ENCODE measurements around the gene SPPL2C. TPM values are rescaled to one million over a fixed set of nuclear protein-coding genes. Genes with fewer than 3 reads are reported as not detected.

SPPL2C gene
- total RNA-seq, 1 experiment from 2014 or later, result not detected

Other genes with a start within 250 kb of the SPPL2C start
- 0.14 and 0.81 TPM in 2 replicates for gene CRHR1, start 60.6 kb upstream of the SPPL2C start, total RNA-seq (2014; rRNA removed; shearing (Covaris generic))
- gene MAPT, start 49.7 kb downstream of the SPPL2C start, total RNA-seq (2014; rRNA removed; shearing (Covaris generic)), result 0.85 and 3.1 TPM in 2 replicates
- not detected in 2 replicates for gene STH, start 154.4 kb downstream of the SPPL2C start, total RNA-seq (2014; rRNA removed; shearing (Covaris generic))

Data from H7 (cell line).